HCT116 (cell line): Measurements from ENCODE around the gene TENM4. TPM values are rescaled to one million over a fixed set of nuclear protein-coding genes. Genes with fewer than 3 reads are reported as not detected.

ENCODE experiments used
- ATAC-seq: fragments of 200-7000 bp; cut with Tn5 transposase; 2 replicates; pipeline ENCODE4 v1.9.1; 2020; ENCODE audit warnings: mild to moderate bottlenecking, moderate library complexity
- BruUV-seq: library from RNA; stranded (reverse); fragments of 400-500 nt; replicated peaks from 2 replicates; lab custom pipeline; 2021; lab: Mats Ljungman, UMichigan
- CTCF ChIA-PET: fragments of 300-600 bp; sonication (Branson Sonifier 250); formaldehyde crosslinking; loops from one replicate; lab custom pipeline; 2021; ENCODE audit warnings: antibody characterized with exemption; lab: Charles Lee
- POLR2A ChIA-PET: fragments of 300-600, 350-600 bp; sonication (Branson Sonifier 250); formaldehyde crosslinking; loops from one replicate; lab custom pipeline; 2021; ENCODE audit warnings: antibody characterized with exemption; lab: Charles Lee
- RAD21 ChIA-PET, 2 experiments: fragments of 300-600 bp; sonication (Branson Sonifier 250); formaldehyde crosslinking; loops; one replicate each; lab custom pipeline; 2023; ENCODE audit warnings: low total read pairs in 2 of 2; ENCODE audit not compliant: uncharacterized antibody in 2 of 2, unreplicated experiment in 2 of 2, low non-redundant PET in 1 of 2; lab: Charles Lee
- DNase-seq: peaks from one replicate; pipeline ENCODE4 v3.0.0-alpha.2; 2010; ENCODE audit warnings: low read depth, low spot score
- H2AFZ ChIP-seq: fragments of 200-600 bp; shearing (Covaris generic), sonication (generic); 2 replicates; pipeline ENCODE4 v1.6.1; 2017; ENCODE audit warnings: low read depth, mixed run types, mixed read lengths, antibody characterized with exemption, low read length; ENCODE audit not compliant: poor library complexity, severe bottlenecking
- H3K27ac ChIP-seq: 2 replicates; pipeline ENCODE4 v1.5.1; 2012; ENCODE audit warnings: low read depth, low read length
- H3K27me3 ChIP-seq: fragments of 200-600 bp; sonication (generic); 2 replicates; pipeline ENCODE4 v1.6.1; 2016; ENCODE audit warnings: mixed run types, low read length, mixed read lengths; ENCODE audit not compliant: insufficient read depth
- H3K36me3 ChIP-seq, 2 experiments: fragments of 200-500 bp in 1 of 2; fragments of 200-600 bp in 1 of 2; sonication (Bioruptor generic) in 1 of 2; sonication (generic) in 1 of 2; 2 replicates each; pipeline versions ENCODE4 v1.5.1 to v1.6.1; 2014 to 2016; ENCODE audit warnings: low read length in 2 of 2, inconsistent platforms in 1 of 2, mixed read lengths in 1 of 2, mixed run types in 1 of 2; ENCODE audit not compliant: insufficient read depth in 2 of 2, control insufficient read depth in 1 of 2
- H3K4me1 ChIP-seq, 2 experiments: fragments of 200-600 bp in 1 of 2; sonication (generic) in 1 of 2; 2 replicates each; pipeline versions ENCODE4 v1.5.1 to v1.6.1; 2012 to 2017; ENCODE audit warnings: low read length in 2 of 2, inconsistent platforms in 1 of 2, mild to moderate bottlenecking in 1 of 2, mixed read lengths in 1 of 2, mixed run types in 1 of 2, moderate library complexity in 1 of 2; ENCODE audit not compliant: insufficient read depth in 2 of 2, control insufficient read depth in 1 of 2
- H3K4me2 ChIP-seq: fragments of 200-600 bp; sonication (generic); 2 replicates; pipeline ENCODE4 v1.6.1; 2017; ENCODE audit warnings: mixed run types, low read length, mixed read lengths
- H3K4me3 ChIP-seq, 2 experiments: fragments of 200-600 bp in 1 of 2; sonication (generic) in 1 of 2; replicated peaks in 1 of 2; 2 replicates each; pipeline ENCODE4 v1.5.1; 2011 to 2016; ENCODE audit warnings: low read length in 2 of 2, control low read depth in 1 of 2, low read depth in 1 of 2, mild to moderate bottlenecking in 1 of 2, mixed read lengths in 1 of 2, mixed run types in 1 of 2
- H3K79me2 ChIP-seq: fragments of 200-600 bp; sonication (generic); 2 replicates; pipeline ENCODE4 v1.6.1; 2017; ENCODE audit warnings: mild to moderate bottlenecking, mixed run types, low read length, moderate library complexity, mixed read lengths; ENCODE audit not compliant: insufficient read depth
- H3K9ac ChIP-seq: fragments of 200-600 bp; sonication (generic); 2 replicates; pipeline ENCODE4 v1.6.1; 2016; ENCODE audit warnings: low read length, mixed read lengths
- H3K9me2 ChIP-seq: fragments of 200-600 bp; sonication (generic), shearing (Covaris generic); 2 replicates; pipeline ENCODE4 v1.6.1; 2017; ENCODE audit warnings: mixed run types, mild to moderate bottlenecking, moderate library complexity; ENCODE audit not compliant: insufficient read depth
- H3K9me3 ChIP-seq, 2 experiments: fragments of 200-500 bp in 1 of 2; fragments of 200-600 bp in 1 of 2; sonication (Bioruptor generic) in 1 of 2; sonication (generic) in 1 of 2; 2 replicates each; pipeline ENCODE4 v1.6.1; 2014 to 2017; ENCODE audit warnings: low read length in 2 of 2, mixed read lengths in 2 of 2, inconsistent platforms in 1 of 2, low read depth in 1 of 2, mild to moderate bottlenecking in 1 of 2, mixed run types in 1 of 2, moderate library complexity in 1 of 2; ENCODE audit not compliant: control insufficient read depth in 1 of 2, insufficient read depth in 1 of 2
- H4K20me1 ChIP-seq: fragments of 200-600 bp; sonication (generic), shearing (Covaris generic); 2 replicates; pipeline ENCODE4 v1.6.1; 2017; ENCODE audit warnings: mixed run types, mild to moderate bottlenecking, moderate library complexity; ENCODE audit not compliant: insufficient read depth
- ATF3 ChIP-seq: IDR thresholded peaks from 2 replicates; pipeline ENCODE4 v1.6.1; 2012
- CBX3 ChIP-seq: IDR thresholded peaks from 2 replicates; pipeline ENCODE4 v1.6.1; 2012; ENCODE audit warnings: low read depth
- CEBPB ChIP-seq: IDR thresholded peaks from 2 replicates; pipeline ENCODE4 v1.6.1; 2012; ENCODE audit warnings: low read depth
- CTCF ChIP-seq, 3 experiments: fragments of 200-600 bp in 1 of 3; sonication (generic) in 1 of 3; IDR thresholded peaks in 2 of 3; conservative IDR thresholded peaks in 1 of 3; 2 replicates each; pipeline ENCODE4 v1.5.1; 2012 to 2017; ENCODE audit warnings: low read depth in 2 of 3, low read length in 2 of 3, antibody characterized with exemption in 1 of 3, borderline replicate concordance in 1 of 3, control low read depth in 1 of 3, mild to moderate bottlenecking in 1 of 3, mixed read lengths in 1 of 3, mixed run types in 1 of 3, moderate library complexity in 1 of 3; ENCODE audit not compliant: insufficient read depth in 1 of 3
- EGR1 ChIP-seq: IDR thresholded peaks from 2 replicates; pipeline ENCODE4 v1.6.1; 2012; ENCODE audit warnings: low read depth
- ELF1 ChIP-seq: IDR thresholded peaks from 2 replicates; pipeline ENCODE4 v1.6.1; 2012; ENCODE audit warnings: low read depth, borderline replicate concordance
- EZH2 ChIP-seq: fragments of 200-600 bp; sonication (generic); IDR thresholded peaks from 2 replicates; pipeline ENCODE4 v1.6.1; 2017; ENCODE audit warnings: antibody characterized with exemption, mixed run types
- EZH2phosphoT487 ChIP-seq: fragments of 200-600 bp; IDR thresholded peaks from 2 replicates; pipeline ENCODE4 v1.6.1; 2018; ENCODE audit warnings: antibody characterized with exemption, borderline replicate concordance
- FOSL1 ChIP-seq: IDR thresholded peaks from 2 replicates; pipeline ENCODE4 v1.6.1; 2012; ENCODE audit warnings: low read depth
- JUND ChIP-seq: IDR thresholded peaks from 2 replicates; pipeline ENCODE4 v1.6.1; 2012
- POLR2A ChIP-seq: IDR thresholded peaks from 2 replicates; pipeline ENCODE4 v1.7.0; 2011; ENCODE audit warnings: borderline replicate concordance; ENCODE audit not compliant: insufficient read depth, insufficient read length; ENCODE audit errors: extremely low read depth
- POLR2AphosphoS5 ChIP-seq: IDR thresholded peaks from 2 replicates; pipeline ENCODE4 v1.6.1; 2011; ENCODE audit warnings: mild to moderate bottlenecking, low read depth, low read length, moderate library complexity
- RAD21 ChIP-seq: IDR thresholded peaks from 2 replicates; pipeline ENCODE4 v1.6.1; 2012; ENCODE audit warnings: low read depth, mild to moderate bottlenecking
- REST ChIP-seq: IDR thresholded peaks from 2 replicates; pipeline ENCODE4 v1.6.1; 2012; ENCODE audit warnings: low read depth
- SP1 ChIP-seq: IDR thresholded peaks from 2 replicates; pipeline ENCODE4 v1.6.1; 2012; ENCODE audit warnings: low read depth
- SRF ChIP-seq: IDR thresholded peaks from 2 replicates; pipeline ENCODE4 v1.6.1; 2012; ENCODE audit warnings: low read depth
- TCF7L2 ChIP-seq: IDR thresholded peaks from 2 replicates; pipeline ENCODE4 v1.7.0; 2011; ENCODE audit warnings: borderline replicate concordance, inconsistent platforms; ENCODE audit not compliant: insufficient read depth, insufficient read length; ENCODE audit errors: extremely low read depth
- ZFX ChIP-seq: fragments of 450-650 bp; IDR thresholded peaks from 2 replicates; pipeline ENCODE4 v1.6.1; 2017
- intact Hi-C: fragments of 100-400 bp; cut with micrococcal nuclease; formaldehyde crosslinking; loops from 2 replicates; pipeline ENCODE4 v1.10.0; 2022
- total RNA-seq: library from RNA; stranded (reverse); gene quantifications from one replicate; pipeline ENCODE4 v1.2.1, GENCODE V29; 2021; ENCODE audit not compliant: unreplicated experiment
- TF ChIP-seq, protein P1 (sequence below): IDR thresholded peaks from 2 replicates; pipeline ENCODE4 v1.6.1; 2011; ENCODE audit warnings: mild to moderate bottlenecking, low read length, moderate library complexity; ENCODE audit not compliant: insufficient replicate concordance; ENCODE audit errors: extremely low read depth
- TF ChIP-seq, protein P2 (sequence below): IDR thresholded peaks from 2 replicates; pipeline ENCODE4 v1.6.1; 2012

Gene TENM4
- total RNA-seq, 1 experiment from 2014 or later, result 0.05 TPM

- ChIA-PET CTCF (no interaction called here), RAD21 (no interaction called here), POLR2A (no interaction called here)
- no peaks in the 10 kb centered on the region for H3K9me2 ChIP-seq
- intact Hi-C loops, result no loop called here
- no peak overlapping the region for H2AFZ ChIP-seq
- H3K4me1 ChIP-seq, result no peaks in the 10 kb centered on the region
- ATAC-seq, result no peak
- TF ChIP-seq CBX3 (no peak), SP1 (no peak), EGR1 (no peak), ZFX (no peak), RAD21 (no peak), POLR2AphosphoS5 (no peak), SRF (no peak), FOSL1 (no peak), POLR2A (no peak), JUND (no peak), EZH2phosphoT487 (no peak), TCF7L2 (no peak), ELF1 (no peak), CEBPB (no peak), EZH2 (no peak), ATF3 (no peak), REST (no peak), CTCF (IDR thresholded peaks at IDR 0.05 in 2 of 3, conservative IDR thresholded peaks at IDR 0.05 in 1 of 3; ENCODE audit: borderline replicate concordance in 1 of 3, insufficient read depth in 1 of 3, low read depth in 2 of 3, low read length in 2 of 3) (no peak)
- TF ChIP-seq, protein P1, sequence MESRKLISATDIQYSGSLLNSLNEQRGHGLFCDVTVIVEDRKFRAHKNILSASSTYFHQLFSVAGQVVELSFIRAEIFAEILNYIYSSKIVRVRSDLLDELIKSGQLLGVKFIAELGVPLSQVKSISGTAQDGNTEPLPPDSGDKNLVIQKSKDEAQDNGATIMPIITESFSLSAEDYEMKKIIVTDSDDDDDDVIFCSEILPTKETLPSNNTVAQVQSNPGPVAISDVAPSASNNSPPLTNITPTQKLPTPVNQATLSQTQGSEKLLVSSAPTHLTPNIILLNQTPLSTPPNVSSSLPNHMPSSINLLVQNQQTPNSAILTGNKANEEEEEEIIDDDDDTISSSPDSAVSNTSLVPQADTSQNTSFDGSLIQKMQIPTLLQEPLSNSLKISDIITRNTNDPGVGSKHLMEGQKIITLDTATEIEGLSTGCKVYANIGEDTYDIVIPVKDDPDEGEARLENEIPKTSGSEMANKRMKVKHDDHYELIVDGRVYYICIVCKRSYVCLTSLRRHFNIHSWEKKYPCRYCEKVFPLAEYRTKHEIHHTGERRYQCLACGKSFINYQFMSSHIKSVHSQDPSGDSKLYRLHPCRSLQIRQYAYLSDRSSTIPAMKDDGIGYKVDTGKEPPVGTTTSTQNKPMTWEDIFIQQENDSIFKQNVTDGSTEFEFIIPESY, result no peak
- TF ChIP-seq, protein P2, sequence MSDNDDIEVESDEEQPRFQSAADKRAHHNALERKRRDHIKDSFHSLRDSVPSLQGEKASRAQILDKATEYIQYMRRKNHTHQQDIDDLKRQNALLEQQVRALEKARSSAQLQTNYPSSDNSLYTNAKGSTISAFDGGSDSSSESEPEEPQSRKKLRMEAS, result no peak
- no peaks in the 10 kb centered on the region for H3K79me2 ChIP-seq
- DNase-seq, result no peak
- no peak overlapping the region for H3K9ac ChIP-seq
- BruUV-seq, result no TSS peak
- no peaks in the 10 kb centered on the region for H3K27me3 ChIP-seq
- no peaks in the 10 kb centered on the region for H4K20me1 ChIP-seq
- H3K36me3 ChIP-seq, result no peaks in the 10 kb centered on the region
- no peak overlapping the region for H3K4me3 ChIP-seq
- no peak overlapping the region for H3K4me2 ChIP-seq
- no peak overlapping the region for H3K27ac ChIP-seq
- H3K9me3 ChIP-seq, result no peaks in the 10 kb centered on the region
These were observed 152.9 kb downstream of the TENM4 start for GRCh38 chr11:79287952-79288351.
